Superior temporal gyrus (tissue), 1 donor: Measurements from ENCODE around the gene NCBP2.
"Not testable (repeated sequence)": the region's sequence is repeated elsewhere in the genome, so short reads cannot be mapped to it uniquely, and the experiment has no call there.

Experiments
- DNase-seq: peaks from one replicate; pipeline ENCODE4 v3.0.0-alpha.2; 2016; ENCODE audit errors: extremely low spot score

The NCBP2 gene

DNA sequence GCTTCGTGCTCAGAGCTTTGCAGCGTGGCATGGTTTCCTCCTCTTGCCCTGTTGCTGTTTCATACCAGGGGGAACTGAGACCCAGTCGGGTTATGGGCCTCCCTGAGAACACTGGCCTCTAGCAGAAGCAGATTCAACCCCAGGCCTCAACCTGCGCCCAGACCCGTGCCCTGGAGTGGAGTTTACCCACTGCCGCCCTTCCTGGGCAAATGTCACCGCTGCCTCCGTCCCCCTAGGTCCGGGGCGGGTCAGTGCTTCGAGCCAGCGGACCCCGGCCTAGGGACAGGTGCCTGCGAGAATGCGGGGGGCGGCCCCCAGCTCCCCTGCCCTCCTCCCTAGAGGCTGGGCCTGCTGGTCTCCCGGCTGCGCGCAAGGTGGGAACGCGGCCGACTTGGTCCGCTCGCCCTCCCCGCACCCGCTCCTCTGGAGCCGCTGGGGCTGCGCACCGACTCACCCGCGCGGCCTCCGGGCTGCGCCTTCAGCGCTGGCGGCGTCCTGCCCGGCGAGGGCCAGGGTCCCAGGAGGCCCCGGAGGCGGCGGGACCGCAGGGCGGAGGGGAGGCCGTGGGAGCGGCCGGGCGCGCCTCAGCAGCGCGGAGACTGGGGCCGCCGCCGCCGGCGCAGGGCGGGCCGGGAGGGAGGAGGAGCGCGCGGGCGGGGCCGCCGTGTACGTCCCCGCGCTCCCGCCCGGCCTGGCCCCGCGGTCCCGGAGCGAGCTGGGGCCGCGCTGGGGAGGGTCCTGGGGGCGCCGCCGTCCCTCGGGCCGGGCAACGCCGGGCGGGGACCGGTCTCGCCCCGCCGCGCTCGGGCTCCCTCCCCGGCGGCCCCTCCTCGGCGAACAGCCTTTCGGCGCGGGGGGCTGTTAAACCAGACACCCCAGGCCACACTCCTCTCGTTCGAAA, 26.2 kb upstream of the NCBP2 start, which contains the start of gene PIGZ:
Gene PIGZ, minus strand, starts transcription at position 601 of the 901 bp plus-strand sequence. CDS start 16,802 bp downstream, outside the sequence.
- no peak for DNase-seq

DNA sequence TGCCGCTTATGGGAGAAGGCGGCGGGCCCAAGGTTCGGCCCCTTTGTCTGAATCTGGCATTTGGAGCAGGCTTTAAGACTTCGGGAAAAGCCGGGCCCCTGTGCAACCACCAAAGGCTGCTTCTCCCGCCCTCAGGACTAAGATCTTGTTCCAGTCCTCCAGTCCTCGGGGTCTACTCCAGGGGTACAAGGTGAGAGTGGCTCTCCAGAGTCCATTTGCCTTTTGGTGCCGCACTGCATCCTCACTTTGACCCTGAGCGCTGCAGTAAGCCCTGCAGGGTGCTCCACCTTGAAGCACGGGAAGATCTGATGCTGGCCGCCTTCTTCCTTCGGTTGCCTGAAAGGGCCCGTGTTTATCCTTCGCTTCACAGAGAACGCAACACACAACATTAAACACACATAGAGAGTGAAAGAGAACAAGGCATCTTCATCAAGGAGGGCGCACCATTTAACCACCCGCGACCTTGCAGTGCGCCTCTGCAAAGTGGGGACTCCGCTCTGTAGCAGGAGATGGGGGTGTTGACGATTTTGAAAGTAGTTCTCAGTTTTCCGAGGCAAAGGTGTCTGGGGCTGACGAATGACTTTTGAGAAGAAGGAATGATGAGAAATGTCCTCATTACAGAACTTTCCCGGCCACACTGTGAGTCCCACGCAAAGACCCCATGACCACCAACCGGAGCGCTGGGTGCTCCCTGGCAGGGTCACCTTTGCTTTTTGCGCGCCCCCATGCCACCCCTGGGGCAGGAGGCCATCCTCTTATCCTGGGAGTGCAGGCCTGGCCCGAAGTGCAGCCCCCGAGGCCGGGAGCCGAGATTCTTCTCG, 25.3 kb upstream of the NCBP2 start:
- no peak for DNase-seq

DNA sequence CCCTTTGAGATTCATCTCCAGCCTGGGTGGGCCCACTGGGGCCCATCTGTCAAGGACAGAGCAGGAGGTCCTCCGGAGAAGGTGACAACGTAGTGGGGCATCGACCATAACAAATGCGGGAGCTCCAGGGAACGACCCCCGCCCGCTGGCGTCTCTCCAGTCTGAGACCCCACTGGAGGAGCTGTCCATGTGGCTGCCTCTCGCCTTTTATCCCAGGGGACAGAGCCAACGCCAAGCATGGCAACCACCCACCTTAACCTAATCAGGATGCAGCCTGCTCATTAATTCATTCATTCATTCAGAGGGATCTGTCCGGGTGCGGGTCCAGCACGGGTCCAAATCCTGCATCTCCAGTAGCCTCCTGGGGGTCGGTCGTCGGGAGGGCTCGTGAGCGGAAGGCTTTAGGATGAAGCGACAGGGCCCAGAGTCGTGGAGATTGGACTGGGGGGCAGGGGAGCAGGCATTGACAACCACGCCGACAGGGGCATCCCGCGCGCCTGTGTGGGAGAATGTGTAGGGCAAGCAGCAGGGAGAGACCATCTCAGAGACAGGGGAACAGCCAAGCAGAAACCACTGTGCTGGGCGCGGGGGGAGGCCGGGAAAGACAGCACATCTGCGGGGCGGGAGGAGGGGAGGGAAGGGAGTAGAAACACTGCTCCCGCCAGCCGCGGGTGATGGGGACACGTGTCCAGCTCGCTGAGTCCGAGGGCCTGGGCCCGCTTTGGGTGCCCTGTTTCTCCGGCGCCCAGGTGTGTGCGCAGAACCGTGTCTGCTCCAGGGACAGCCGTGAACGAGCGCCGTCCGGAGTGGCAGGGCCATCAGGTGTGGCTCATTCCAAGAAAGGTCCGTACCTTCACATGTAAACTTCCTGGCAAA, 24.4 kb upstream of the NCBP2 start:
- DNase-seq, result no peak

DNA sequence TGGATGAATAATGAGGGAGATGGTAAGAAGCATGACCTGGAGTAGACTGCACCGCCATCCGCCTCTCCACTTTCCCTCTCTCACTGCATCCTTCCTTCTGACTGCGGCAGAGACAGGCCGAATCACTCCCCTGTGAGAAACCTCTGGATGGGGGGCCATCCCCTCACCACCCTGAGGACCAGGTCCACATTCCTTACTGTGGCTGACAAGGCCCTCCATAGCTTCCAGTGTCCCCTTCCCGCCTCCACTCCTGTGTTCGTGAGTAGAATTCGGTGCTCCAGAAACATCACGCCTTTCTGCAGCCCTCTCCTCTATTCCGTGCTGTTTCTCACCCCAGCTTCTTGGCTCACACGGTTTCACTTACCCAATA, 23.5 kb upstream of the NCBP2 start:
- no peak for DNase-seq

DNA sequence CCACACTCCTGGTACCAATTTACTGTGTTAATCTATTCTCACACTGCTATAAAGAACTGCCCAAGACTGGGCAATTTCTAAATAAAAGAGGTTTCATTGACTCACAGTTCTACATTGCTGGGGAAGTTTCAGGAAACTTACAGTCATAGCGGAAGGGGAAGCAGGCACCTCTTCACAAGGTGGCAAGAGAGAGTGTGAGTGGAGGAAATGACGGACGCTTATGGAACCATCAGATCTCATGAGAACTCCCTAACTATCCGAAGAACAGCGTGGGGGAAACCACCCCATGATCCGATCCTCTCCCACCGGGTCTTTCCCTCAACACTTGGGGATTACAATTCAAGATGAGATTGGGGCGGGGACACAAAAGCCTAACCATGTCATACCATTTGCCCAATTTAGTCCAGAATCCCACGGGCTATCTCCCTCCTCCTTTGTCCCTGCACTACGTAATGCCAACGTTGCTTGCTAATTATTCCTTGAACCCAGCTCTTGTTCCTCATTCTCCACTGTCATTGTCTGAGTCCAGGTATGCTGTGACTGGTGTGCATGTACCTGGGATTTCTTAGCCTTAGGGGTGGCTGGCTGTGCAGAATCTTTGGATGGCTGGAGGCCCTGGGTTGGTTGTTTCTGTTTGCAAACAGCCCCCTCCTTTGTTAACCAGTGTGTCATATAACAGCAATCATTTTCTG, 22.9 kb upstream of the NCBP2 start:
- DNase-seq, result no peak

DNA sequence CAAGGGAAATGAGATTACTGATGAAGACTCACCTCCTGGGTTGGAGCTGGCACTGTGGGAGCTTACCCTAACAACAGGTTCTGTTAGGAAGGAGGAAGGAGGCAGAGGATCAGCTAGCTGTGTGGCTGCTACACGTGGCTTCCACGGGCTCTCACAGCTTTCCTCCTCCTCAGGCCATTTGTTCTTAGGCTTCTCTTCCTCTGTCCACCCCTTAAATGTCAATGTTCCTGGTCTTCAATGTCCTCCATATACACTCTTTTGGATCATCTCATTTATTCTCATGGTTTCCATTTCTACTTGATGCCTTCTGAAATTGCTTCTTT, 21.3 kb upstream of the NCBP2 start:
- DNase-seq, result no peak

DNA sequence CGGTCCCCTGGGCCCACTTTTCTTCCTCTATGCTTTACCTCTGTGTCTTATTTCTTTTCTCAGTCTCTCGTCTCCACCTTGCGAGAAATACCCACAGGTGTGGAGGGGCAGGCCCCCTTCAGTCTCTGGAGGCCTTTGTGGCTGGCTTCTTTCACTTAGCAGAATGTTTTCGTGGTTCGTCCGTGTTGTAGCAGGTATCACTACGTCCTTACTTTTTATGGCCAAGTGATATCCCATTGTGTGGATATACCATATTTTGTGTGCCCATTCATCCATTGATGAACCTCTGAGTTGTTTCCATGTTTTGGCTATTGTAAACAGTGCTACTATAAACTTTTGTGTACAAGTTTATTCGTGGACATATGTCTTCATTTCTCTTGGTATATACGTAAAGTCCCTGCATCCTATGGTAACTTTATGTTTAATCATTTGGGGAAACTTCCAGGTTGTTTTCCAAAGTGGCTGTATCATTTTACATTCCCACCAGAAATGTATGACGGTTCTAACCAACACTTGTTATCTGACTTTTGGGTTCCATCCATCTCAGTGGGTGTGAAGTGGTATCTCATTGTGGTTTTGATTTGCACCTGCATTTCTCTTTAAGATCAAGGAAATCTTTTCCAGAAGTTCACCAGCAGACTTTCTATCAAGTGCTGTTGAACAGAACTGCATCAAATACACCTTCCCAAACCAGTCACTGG, 20.8 kb upstream of the NCBP2 start:
- no peak for DNase-seq

DNA sequence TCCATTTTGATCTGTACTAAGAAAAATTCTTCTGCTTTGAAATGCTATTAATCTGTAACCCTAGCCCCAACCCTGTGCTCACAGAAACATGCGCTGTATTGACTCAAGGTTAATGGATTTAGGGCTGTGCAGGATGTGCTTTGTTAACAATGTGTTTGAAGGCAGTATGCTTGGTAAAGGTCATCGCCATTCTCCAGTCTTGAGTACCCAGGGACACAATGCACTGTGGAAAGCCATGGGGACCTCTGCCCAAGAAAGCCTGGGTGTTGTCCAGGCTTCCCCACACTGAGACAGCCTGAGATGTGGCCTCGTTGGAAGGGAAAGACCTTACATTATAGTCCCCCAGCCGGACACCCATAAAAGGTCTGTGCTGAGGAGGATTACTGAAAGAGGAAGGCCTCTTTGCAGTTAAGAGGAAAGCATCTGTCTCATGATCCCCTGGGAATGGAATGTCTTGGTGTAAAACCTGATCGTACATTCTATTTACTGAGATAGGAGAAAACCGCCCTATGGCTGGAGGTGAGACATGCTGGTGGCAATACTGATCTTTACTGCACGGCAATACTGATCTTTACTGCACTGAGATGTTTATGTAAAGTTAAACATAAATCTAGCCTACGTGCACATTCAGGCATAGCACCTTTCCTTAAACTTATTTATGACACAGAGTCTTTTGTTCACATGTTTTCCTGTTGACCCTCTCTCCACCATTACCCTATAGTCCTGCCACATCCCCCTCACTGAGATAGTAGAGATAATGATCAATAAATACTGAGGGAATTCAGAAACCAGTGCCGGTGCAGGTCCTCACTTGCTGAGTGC, 20.0 kb upstream of the NCBP2 start:
- DNase-seq, result no peak

DNA sequence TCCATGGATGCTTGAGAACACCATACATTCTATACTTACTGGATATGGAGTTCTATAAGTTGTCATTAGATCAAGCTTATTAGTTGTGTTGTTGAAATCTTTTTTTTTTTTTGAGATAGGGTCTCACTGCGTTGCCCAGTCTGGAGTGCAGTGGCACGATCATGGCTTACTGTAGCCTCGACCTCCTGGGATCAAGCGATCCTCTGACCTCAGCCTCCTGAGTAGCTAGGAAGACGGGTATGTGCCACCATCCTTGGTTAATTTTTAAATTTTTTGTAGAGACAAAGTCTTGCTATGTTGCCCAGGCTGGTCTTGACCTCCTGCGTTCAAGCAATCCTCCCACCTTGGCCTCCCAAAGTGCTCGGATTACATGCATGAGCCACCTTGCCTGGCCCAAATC, 12.5 kb upstream of the NCBP2 start:
- no peak for DNase-seq

DNA sequence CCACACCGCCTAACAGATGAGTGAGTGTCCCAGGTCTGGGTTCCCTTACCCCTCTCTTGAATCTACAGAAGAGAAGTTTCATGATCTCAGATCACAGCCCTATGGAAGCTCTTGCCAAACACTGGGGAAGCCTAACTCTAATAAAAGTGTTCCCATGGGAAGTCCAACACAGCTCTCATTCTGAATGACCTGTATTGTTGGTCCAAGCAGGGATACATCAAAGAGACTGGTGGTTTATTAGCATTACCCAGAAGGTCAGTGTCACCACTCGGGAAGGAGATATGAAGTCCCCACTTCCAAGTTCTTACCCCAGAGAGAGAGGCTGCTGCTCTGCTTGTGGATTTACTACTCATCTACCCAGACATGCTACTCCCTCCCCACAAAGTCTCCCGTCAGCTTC, 9.0 kb upstream of the NCBP2 start:
- no peak for DNase-seq

DNA sequence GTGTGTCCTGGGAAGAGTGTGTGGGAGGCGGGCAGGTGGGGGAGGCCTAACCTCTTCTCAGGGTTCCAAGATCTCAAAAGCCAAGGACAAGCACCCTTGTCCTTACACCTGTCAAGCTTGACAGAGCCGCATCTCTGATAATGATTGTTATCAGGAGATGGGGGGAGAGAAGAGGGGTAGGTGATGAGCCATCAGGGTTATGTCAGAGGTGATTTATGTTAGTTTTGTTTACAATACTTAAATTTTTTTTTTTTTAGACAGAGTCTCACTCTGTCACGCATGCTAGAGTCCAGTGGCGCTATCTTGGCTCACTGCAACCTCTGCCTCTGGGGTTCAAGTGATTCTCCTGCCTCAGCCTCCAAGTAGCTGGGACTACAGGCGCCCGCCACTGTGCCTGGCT, 7.4 kb upstream of the NCBP2 start:
- no peak for DNase-seq

DNA sequence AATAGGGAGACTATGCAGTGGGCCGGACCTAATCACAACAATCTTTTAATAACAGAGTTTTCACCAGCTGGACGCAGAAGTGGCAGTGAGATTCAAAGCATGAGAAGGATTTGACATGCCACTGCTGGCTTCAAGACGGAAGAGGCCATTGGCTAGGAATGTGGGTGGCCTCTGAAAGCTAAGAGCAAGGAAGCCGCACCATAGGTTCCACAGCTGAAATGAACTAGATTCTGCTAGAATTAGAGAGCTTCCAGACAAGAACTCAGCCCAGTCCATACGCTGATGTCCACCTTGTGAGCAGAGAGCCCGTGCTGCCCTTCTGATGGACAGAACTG, 6.9 kb upstream of the NCBP2 start:
- no peak for DNase-seq

DNA sequence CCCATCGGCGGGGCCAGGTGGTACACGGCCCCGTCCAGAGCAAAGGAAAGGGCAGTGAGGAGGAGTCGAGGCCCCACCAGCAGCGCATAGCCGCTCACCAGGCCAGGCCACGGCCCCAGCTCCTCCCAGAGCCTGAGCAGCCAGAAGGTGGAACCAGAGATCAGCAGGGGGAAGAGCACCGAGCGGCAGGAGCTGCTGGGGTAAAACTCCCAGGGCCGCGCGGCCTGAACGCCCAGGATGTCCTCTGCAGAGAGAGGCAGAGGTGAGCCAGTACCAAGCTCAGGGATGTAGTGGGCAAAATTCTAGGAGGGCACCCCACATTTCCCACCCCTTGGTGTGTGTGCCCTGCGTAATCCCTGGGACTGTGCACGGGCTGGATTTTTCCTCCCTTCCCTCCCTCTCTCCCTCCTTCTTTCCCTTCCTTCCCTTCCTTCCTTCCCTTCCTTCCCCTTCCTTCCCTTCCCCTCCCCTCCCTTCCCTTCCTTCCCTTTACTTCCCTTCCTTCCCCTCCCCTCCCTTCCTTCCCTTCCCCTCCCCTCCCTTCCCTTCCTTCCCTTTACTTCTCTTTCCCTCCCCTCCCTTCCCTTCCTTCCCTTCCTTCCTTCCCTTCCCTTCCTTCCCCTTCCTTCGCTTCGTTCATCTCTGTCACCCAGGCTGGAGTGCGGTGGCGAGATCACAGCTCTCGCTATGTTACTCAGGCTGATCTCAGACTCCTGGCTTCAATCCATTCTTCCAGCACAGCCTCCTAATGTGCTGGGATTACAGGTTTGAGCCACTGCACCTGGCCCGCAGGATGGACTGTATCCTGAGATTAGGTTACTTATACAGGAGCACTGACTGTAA, 6.3 kb upstream of the NCBP2 start:
- DNase-seq, result no peak

DNA sequence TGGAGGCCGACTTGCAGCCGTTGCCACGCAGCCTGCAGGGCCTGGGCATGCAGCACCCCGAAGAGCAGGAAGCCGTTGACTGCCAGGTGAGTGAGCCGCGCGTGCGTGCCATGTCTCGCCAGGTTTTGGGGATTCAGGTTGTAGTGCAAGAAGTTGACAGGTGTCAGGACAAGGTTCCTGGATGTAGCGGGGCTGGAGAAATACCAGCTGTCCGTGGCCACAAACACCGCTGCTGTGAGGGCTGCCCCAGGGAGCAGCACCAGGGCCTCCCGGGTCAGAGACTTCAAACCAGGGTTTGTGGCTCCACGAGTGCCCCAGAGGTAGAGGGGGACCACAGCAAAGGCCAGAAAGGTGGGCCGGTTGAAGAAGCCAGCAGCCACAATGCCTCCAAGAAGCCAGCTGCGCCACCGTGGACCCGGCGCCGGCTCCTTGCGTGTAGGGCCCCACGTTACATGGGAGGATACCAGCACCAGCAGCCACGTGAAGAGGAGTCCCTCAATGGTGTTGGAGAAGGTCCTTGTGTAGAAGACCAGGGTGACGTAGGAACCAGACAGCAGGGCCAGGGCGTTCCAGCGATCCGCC, 5.6 kb upstream of the NCBP2 start:
- DNase-seq, result no peak

DNA sequence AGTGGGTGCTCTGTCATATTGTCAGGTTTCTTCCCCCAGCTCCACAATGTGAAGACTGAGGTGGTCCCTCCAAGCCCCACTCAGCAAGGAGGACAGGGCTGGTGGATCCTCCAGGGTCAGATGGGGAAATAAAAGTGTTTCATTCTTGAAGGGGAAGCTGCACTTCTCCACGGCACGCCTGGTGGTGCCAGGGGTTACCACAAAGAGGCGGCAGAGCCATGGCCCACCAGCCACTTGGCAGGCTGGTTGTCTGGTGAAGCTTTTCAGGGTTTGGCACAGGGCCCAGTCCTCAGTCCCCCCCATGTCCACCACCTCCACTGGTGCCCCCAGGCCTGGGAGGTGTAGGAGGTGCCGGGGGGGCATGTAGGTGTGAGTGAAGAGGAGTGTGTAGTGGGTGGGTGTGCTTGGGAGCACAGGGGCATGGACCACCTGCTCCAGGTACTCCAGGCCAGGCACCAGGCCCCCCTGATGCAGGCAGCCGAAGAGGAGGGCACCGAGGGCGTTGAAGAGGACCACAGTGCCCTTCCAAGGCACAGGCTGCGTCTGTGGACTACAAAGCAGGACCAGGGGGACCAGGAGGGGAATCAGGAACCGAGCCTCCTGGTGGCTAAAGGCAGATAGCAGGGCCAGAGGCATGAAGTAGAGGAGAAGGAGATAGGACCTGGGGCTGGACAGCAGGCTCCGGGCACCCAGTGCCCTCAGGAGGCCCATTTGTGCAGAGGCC, 5.0 kb upstream of the NCBP2 start:
- no peak for DNase-seq

DNA sequence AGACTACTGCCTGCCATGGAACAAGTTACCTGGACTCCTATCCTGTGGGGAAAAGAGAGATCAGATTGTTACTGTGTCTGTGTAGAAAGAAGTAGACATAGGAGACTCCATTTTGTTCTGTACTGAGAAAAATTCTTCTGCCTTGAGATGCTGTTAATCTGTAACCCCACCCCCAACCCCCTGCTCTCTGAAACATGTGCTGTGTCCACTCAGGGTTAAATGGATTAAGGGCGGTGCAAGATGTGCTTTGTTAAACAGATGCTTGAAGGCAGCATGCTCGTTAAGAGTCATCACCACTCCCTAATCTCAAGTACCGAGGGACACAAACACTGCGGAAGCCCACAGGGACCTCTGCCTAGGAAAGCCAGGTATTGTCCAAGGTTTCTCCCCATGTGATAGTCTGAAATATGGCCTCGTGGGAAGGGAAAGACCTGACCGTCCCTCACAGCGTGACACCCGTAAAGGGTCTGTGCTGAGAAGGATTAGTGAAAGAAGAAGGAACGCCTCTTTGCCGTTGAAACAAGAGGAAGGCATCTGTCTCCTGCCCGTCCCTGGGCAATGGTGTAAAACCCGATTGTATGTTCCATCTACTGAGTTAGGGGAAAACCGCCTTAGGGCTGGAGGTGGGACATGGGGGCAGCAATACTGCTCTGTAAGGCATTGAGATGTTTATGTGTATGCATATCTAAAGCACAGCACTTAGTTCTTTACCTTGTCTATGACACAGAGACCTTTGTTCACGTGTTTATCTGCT, 1.9 kb upstream of the NCBP2 start:
- DNase-seq, result not testable (repeated sequence)

DNA sequence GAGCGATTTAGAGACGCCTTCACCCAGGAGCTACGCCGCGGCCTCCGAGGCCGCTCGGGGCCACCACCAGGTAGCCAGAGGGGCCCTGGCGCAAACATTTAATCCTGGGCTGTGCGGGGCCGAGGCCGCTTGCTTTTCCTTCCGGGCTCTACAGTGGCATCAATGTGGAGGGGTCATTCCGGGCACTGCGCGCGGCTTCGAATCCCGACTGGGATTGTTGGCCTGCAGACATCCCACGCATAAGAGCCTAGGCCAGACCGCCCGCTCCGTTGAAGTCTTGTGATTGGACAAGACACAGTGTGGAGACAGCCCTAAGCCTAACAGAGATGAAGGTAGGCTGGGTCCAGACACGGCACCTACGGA, 568 bp upstream of the NCBP2 start:
- DNase-seq, result no peak
